Gastroesophageal sphincter (tissue), 3 donors: ENCODE data around the gene ALDH1A3.

Experiments
- CTCF ChIP-seq, 4 experiments: fragments of 200-600 bp in 2 of 4; fragments of 450-650 bp in 2 of 4; sonication (generic) in 1 of 4; IDR thresholded peaks; one replicate each; pipeline ENCODE4 v1.5.1; 2017 to 2019; ENCODE audit warnings: antibody characterized with exemption in 4 of 4, mild to moderate bottlenecking in 2 of 4, moderate library complexity in 2 of 4
- POLR2A ChIP-seq, 2 donors: fragments of 450-650 bp; IDR thresholded peaks; one replicate each; pipeline ENCODE4 v1.6.1; 2017; ENCODE audit warnings: antibody characterized with exemption in 2 of 2, mild to moderate bottlenecking in 2 of 2, moderate library complexity in 1 of 2
- POLR2AphosphoS5 ChIP-seq: sonication (generic); formaldehyde crosslinking; IDR thresholded peaks from one replicate; pipeline ENCODE4 v1.6.1; 2017; ENCODE audit warnings: antibody characterized with exemption

GRCh38 chr15:100928632-100929280, 49.1 kb downstream of the ALDH1A3 start:
- TF ChIP-seq POLR2AphosphoS5 (no peak), POLR2A (IDR thresholded peaks at IDR 0.05) (no peak), CTCF (IDR thresholded peaks at IDR 0.05) (no peak)
